ENCODE measurements around the gene GRAMD1A. TPM values are rescaled to one million over a fixed set of nuclear protein-coding genes. Genes with fewer than 3 reads are reported as not detected.

Gene GRAMD1A
- total RNA-seq, 4 donors from 2014 or later: 4.6 to 23.3 (median 8.8) TPM

DNA sequence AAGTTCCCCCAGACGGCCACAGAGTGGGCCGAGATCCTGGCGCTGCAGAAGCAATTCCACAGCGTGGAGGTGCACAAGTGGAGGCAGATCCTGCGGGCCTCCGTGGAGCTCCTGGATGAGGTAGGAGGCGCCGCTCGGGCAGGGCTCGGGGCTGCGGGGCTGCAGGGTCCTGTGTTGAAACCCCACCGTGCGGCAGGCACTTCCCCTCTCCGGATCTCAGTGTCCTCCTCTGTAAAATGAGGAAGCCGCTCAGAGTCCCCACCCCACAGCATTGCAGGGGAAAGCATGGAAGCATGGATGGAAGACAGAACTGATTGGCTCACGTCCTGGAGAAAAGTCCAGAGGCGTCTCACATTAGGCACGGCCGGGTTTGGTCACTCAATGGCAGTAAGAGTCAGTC lies 23.3 kb downstream of the GRAMD1A start:
- intact Hi-C loops (cut with DNase I): no loop called here
- 81 to 92% methylated on average over 4 to 16 of the region's 19 CpGs for WGBS, 2 donors
- Histone ChIP-seq H3K36me3 (peaks cover 6 to 93% (median 51%) of the 10 kb centered on the region in 3 donors), H3K27me3 (no peaks in the 10 kb centered on the region), H3K9me3 (no peaks in the 10 kb centered on the region), H3K27ac (no peak overlapping the region), H3K4me1 (no peaks in the 10 kb centered on the region), H3K4me3 (no peak overlapping the region)
- TF ChIP-seq CTCF (IDR thresholded peaks at IDR 0.05): no peak
- no peak for TF ChIP-seq POLR2A (IDR thresholded peaks at IDR 0.05)
- DNase-seq: no peak

GRCh38 chr19:35024095-35024494 lies 24.0 kb downstream of the GRAMD1A start:
- TF ChIP-seq CTCF (IDR thresholded peaks at IDR 0.05) (no peak), POLR2A (IDR thresholded peaks at IDR 0.05) (no peak)
- H3K27ac ChIP-seq: no peak overlapping the region
- intact Hi-C loops (cut with DNase I): no loop called here
- no peaks in the 10 kb centered on the region for H3K9me3 ChIP-seq
- H3K36me3 ChIP-seq: peaks cover 6 to 87% (median 44%) of the 10 kb centered on the region in 3 donors
- H3K27me3 ChIP-seq: no peaks in the 10 kb centered on the region
- WGBS, 2 donors: 79 to 85% methylated on average over 2 to 5 of the region's 6 CpGs
- DNase-seq: no peak
- no peak overlapping the region for H3K4me3 ChIP-seq
- H3K4me1 ChIP-seq: no peaks in the 10 kb centered on the region

GRCh38 chr19:35025969-35026368 lies 25.8 kb downstream of the GRAMD1A start:
- H3K27me3 ChIP-seq: peaks cover 0 to 16% (median 0%) of the 10 kb centered on the region in 4 donors
- intact Hi-C loops (cut with DNase I): no loop called here
- TF ChIP-seq CTCF (IDR thresholded peaks at IDR 0.05) (no peak), POLR2A (IDR thresholded peaks at IDR 0.05) (no peak)
- H3K9me3 ChIP-seq: no peaks in the 10 kb centered on the region
- H3K27ac ChIP-seq: no peak overlapping the region
- peaks cover 6 to 14% (median 11%) of the 10 kb centered on the region in 3 donors for H3K4me1 ChIP-seq
- WGBS, 2 donors: 100% methylated on average over 1 of the region's 21 CpGs; no CpG with 5 or more reads in 1 of the 2 donors
- H3K4me3 ChIP-seq: no peak overlapping the region
- no peak for DNase-seq
- peaks cover 0 to 68% (median 29%) of the 10 kb centered on the region in 3 donors for H3K36me3 ChIP-seq

DNA sequence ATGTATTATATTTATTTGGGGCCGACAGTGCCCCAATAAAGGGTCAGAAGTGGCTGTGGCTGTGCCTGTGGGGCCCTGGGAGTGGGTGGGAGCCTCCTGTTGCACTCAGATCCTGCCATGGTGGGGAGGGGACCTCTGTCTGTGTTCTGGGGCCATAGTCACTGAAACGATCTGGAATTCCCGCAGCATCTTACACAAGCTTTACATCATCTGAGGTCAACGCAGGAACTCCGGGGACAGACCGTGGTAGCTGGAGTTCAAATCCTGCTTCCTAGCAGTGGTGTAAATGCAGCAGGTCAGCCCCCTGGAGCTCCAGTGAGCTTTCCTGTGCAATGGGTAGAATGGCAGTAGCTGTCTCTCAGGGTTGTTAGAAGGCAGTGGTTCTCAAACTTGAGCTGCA lies 26.3 kb downstream of the GRAMD1A start:
- Histone ChIP-seq H3K9me3 (no peaks in the 10 kb centered on the region), H3K27ac (no peak overlapping the region), H3K27me3 (peaks cover 0 to 20% (median 0%) of the 10 kb centered on the region in 4 donors), H3K4me3 (no peak overlapping the region), H3K4me1 (peaks cover 6 to 19% (median 14%) of the 10 kb centered on the region in 3 donors), H3K36me3 (peaks cover 0 to 63% (median 25%) of the 10 kb centered on the region in 3 donors)
- intact Hi-C loops (cut with DNase I): no loop called here
- WGBS, 2 donors: 66% methylated on average over 3 of the region's 6 CpGs; no CpG with 5 or more reads in 1 of the 2 donors
- DNase-seq: no peak
- no peak for TF ChIP-seq CTCF (IDR thresholded peaks at IDR 0.05)
- no peak for TF ChIP-seq POLR2A (IDR thresholded peaks at IDR 0.05)

- Histone ChIP-seq H3K36me3 (peaks cover 0 to 57% (median 20%) of the 10 kb centered on the region in 3 donors), H3K27me3 (peaks cover 0 to 26% (median 0%) of the 10 kb centered on the region in 4 donors), H3K4me1 (peaks cover 6 to 24% (median 16%) of the 10 kb centered on the region in 3 donors), H3K4me3 (no peak overlapping the region), H3K9me3 (no peaks in the 10 kb centered on the region), H3K27ac (no peak overlapping the region)
- intact Hi-C loops (cut with DNase I): no loop called here
- TF ChIP-seq POLR2A (IDR thresholded peaks at IDR 0.05) (no peak), CTCF (IDR thresholded peaks at IDR 0.05) (no peak)
- no peak for DNase-seq
- WGBS, 2 donors: 81 to 86% methylated on average over 8 of the region's 8 CpGs
Observed at GRCh38 chr19:35027009-35027408, 26.9 kb downstream of the GRAMD1A start.

Data from esophagus squamous epithelium (tissue), 5 donors.